ENCODE measurements around the gene NOTUM. TPM values are rescaled to one million over a fixed set of nuclear protein-coding genes. Genes with fewer than 3 reads are reported as not detected.
A peak's percentile ranks its signal among the peaks of the same experiment; 100 is the strongest.

NOTUM gene
- total and polyA plus RNA-seq, 2 experiments from 2014 or later: 0.29 to 1.6 TPM

DNA sequence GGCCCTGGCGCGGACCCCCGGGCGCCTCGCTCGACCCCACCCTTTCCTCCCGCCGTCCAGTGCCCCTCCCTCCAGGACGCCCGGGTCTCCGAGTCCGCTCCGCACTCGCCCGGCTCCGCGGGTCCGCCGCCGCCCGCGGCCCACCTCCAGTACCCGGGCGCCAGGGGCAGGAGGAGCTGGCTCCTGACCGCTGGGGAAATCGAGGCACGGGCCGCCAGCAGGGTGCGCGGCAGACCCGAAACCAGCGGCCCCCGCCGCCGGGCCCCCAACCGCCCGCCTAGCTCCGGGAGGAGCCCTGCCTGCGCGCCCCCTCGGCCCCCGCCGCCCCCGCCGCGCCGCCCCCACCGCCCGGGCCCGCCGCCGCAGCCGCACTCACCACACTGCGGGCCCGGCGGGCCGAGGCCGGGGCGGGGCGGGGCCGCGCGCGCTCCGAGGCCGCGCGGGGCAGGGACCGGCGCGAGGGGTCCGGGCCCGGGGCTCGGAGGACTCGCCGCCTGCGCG lies 33.8 kb downstream of the NOTUM start:
- Histone ChIP-seq H3K27ac (ENCODE audit: low read depth) (peak overlapping the region; percentile 92; the same call in 1 of the 2 replicates), H3K79me2 (replicated peaks; ENCODE audit: insufficient read depth) (peaks cover 47% of the 10 kb centered on the region)
- H3K4me3 Mint-ChIP-seq: peak overlapping the region; percentile 85; the same call in 2 of the 3 replicates

More for the DNA sequence above, 33.8 kb downstream of the NOTUM start:
- Histone ChIP-seq H3K27me3 (ENCODE audit: insufficient read depth) (peaks cover 10% of the 10 kb centered on the region; the same call in 1 of the 2 replicates), H3F3A (replicated peaks; ENCODE audit: low read depth) (peaks cover 22% of the 10 kb centered on the region), H3K4me1 (ENCODE audit: insufficient read depth) (peaks cover 26% of the 10 kb centered on the region; the same call in 1 of the 2 replicates), H4K20me1 (replicated peaks; ENCODE audit: insufficient read depth) (peaks cover 6% of the 10 kb centered on the region), H3K4me3 (peak overlapping the region; percentile 85), H3K9me2 (ENCODE audit: insufficient read depth) (no peaks in the 10 kb centered on the region), H3K36me3 (ENCODE audit: insufficient read depth) (no peaks in the 10 kb centered on the region), H2AFZ (no peak overlapping the region), H3K4me2 (peak overlapping the region; percentile 96)
- peaks cover 7% of the 10 kb centered on the region; the same call in 2 of the 3 replicates for H3K36me3 Mint-ChIP-seq (ENCODE audit: low read depth)
- peaks cover 30% of the 10 kb centered on the region for H3K27me3 Mint-ChIP-seq (ENCODE audit: insufficient read depth, low read depth, poor library complexity)
- no peaks in the 10 kb centered on the region for H3K9me3 Mint-ChIP-seq
- no peak overlapping the region for H3K27ac Mint-ChIP-seq
- H3K4me1 Mint-ChIP-seq: peaks cover 36% of the 10 kb centered on the region
- DNase-seq (ENCODE audit: low spot score) (no peak), ATAC-seq (no peak)
- no peak for TF ChIP-seq EZH2 (IDR thresholded peaks at IDR 0.05; ENCODE audit: low read depth, unreplicated experiment)
- no peak for TF ChIP-seq EZH2phosphoT487 (IDR thresholded peaks at IDR 0.05; ENCODE audit: unreplicated experiment)
- no peak for TF ChIP-seq JUNB (IDR thresholded peaks at IDR 0.05; ENCODE audit: unreplicated experiment)
- TF ChIP-seq, protein P1, sequence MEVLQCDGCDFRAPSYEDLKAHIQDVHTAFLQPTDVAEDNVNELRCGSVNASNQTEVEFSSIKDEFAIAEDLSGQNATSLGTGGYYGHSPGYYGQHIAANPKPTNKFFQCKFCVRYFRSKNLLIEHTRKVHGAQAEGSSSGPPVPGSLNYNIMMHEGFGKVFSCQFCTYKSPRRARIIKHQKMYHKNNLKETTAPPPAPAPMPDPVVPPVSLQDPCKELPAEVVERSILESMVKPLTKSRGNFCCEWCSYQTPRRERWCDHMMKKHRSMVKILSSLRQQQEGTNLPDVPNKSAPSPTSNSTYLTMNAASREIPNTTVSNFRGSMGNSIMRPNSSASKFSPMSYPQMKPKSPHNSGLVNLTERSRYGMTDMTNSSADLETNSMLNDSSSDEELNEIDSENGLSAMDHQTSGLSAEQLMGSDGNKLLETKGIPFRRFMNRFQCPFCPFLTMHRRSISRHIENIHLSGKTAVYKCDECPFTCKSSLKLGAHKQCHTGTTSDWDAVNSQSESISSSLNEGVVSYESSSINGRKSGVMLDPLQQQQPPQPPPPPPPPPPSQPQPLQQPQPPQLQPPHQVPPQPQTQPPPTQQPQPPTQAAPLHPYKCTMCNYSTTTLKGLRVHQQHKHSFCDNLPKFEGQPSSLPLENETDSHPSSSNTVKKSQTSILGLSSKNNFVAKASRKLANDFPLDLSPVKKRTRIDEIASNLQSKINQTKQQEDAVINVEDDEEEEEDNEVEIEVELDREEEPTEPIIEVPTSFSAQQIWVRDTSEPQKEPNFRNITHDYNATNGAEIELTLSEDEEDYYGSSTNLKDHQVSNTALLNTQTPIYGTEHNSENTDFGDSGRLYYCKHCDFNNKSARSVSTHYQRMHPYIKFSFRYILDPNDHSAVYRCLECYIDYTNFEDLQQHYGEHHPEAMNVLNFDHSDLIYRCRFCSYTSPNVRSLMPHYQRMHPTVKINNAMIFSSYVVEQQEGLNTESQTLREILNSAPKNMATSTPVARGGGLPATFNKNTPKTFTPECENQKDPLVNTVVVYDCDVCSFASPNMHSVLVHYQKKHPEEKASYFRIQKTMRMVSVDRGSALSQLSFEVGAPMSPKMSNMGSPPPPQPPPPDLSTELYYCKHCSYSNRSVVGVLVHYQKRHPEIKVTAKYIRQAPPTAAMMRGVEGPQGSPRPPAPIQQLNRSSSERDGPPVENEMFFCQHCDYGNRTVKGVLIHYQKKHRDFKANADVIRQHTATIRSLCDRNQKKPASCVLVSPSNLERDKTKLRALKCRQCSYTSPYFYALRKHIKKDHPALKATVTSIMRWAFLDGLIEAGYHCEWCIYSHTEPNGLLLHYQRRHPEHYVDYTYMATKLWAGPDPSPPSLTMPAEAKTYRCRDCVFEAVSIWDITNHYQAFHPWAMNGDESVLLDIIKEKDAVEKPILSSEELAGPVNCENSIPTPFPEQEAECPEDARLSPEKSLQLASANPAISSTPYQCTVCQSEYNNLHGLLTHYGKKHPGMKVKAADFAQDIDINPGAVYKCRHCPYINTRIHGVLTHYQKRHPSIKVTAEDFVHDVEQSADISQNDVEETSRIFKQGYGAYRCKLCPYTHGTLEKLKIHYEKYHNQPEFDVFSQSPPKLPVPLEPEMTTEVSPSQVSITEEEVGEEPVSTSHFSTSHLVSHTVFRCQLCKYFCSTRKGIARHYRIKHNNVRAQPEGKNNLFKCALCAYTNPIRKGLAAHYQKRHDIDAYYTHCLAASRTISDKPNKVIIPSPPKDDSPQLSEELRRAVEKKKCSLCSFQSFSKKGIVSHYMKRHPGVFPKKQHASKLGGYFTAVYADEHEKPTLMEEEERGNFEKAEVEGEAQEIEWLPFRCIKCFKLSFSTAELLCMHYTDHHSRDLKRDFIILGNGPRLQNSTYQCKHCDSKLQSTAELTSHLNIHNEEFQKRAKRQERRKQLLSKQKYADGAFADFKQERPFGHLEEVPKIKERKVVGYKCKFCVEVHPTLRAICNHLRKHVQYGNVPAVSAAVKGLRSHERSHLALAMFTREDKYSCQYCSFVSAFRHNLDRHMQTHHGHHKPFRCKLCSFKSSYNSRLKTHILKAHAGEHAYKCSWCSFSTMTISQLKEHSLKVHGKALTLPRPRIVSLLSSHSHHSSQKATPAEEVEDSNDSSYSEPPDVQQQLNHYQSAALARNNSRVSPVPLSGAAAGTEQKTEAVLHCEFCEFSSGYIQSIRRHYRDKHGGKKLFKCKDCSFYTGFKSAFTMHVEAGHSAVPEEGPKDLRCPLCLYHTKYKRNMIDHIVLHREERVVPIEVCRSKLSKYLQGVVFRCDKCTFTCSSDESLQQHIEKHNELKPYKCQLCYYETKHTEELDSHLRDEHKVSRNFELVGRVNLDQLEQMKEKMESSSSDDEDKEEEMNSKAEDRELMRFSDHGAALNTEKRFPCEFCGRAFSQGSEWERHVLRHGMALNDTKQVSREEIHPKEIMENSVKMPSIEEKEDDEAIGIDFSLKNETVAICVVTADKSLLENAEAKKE (CRISPR knock-in tag; IDR thresholded peaks at IDR 0.05): no peak
- TF ChIP-seq, protein P2, sequence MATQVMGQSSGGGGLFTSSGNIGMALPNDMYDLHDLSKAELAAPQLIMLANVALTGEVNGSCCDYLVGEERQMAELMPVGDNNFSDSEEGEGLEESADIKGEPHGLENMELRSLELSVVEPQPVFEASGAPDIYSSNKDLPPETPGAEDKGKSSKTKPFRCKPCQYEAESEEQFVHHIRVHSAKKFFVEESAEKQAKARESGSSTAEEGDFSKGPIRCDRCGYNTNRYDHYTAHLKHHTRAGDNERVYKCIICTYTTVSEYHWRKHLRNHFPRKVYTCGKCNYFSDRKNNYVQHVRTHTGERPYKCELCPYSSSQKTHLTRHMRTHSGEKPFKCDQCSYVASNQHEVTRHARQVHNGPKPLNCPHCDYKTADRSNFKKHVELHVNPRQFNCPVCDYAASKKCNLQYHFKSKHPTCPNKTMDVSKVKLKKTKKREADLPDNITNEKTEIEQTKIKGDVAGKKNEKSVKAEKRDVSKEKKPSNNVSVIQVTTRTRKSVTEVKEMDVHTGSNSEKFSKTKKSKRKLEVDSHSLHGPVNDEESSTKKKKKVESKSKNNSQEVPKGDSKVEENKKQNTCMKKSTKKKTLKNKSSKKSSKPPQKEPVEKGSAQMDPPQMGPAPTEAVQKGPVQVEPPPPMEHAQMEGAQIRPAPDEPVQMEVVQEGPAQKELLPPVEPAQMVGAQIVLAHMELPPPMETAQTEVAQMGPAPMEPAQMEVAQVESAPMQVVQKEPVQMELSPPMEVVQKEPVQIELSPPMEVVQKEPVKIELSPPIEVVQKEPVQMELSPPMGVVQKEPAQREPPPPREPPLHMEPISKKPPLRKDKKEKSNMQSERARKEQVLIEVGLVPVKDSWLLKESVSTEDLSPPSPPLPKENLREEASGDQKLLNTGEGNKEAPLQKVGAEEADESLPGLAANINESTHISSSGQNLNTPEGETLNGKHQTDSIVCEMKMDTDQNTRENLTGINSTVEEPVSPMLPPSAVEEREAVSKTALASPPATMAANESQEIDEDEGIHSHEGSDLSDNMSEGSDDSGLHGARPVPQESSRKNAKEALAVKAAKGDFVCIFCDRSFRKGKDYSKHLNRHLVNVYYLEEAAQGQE (IDR thresholded peaks at IDR 0.05; ENCODE audit: unreplicated experiment): no peak
- TF ChIP-seq POLR2AphosphoS5 (IDR thresholded peaks at IDR 0.05; ENCODE audit: low read depth): no peak
- no peak for TF ChIP-seq ZNF114 (CRISPR knock-in tag; IDR thresholded peaks at IDR 0.05)
- no peak for TF ChIP-seq NANOG (IDR thresholded peaks at IDR 0.05; ENCODE audit: borderline replicate concordance)
- TF ChIP-seq, protein P3, sequence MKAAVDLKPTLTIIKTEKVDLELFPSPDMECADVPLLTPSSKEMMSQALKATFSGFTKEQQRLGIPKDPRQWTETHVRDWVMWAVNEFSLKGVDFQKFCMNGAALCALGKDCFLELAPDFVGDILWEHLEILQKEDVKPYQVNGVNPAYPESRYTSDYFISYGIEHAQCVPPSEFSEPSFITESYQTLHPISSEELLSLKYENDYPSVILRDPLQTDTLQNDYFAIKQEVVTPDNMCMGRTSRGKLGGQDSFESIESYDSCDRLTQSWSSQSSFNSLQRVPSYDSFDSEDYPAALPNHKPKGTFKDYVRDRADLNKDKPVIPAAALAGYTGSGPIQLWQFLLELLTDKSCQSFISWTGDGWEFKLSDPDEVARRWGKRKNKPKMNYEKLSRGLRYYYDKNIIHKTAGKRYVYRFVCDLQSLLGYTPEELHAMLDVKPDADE (IDR thresholded peaks at IDR 0.05): no peak
- no peak for TF ChIP-seq ZNF331 (CRISPR knock-in tag; IDR thresholded peaks at IDR 0.05; ENCODE audit: low read depth)
- TF ChIP-seq, protein P4, sequence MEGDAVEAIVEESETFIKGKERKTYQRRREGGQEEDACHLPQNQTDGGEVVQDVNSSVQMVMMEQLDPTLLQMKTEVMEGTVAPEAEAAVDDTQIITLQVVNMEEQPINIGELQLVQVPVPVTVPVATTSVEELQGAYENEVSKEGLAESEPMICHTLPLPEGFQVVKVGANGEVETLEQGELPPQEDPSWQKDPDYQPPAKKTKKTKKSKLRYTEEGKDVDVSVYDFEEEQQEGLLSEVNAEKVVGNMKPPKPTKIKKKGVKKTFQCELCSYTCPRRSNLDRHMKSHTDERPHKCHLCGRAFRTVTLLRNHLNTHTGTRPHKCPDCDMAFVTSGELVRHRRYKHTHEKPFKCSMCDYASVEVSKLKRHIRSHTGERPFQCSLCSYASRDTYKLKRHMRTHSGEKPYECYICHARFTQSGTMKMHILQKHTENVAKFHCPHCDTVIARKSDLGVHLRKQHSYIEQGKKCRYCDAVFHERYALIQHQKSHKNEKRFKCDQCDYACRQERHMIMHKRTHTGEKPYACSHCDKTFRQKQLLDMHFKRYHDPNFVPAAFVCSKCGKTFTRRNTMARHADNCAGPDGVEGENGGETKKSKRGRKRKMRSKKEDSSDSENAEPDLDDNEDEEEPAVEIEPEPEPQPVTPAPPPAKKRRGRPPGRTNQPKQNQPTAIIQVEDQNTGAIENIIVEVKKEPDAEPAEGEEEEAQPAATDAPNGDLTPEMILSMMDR (conservative IDR thresholded peaks at IDR 0.05; ENCODE audit: low read depth in 2 of 2): no peak
- TF ChIP-seq STAT1 (IDR thresholded peaks at IDR 0.05; ENCODE audit: unreplicated experiment): no peak
- no peak for TF ChIP-seq CREB1 (CRISPR knock-in tag; IDR thresholded peaks at IDR 0.05; ENCODE audit: low read depth)

All from GM23338 (cell line).